HEK293 (cell line): ENCODE results near the gene FAM90A1.
"Not testable (repeated sequence)": the region's sequence is repeated elsewhere in the genome, so short reads cannot be mapped to it uniquely, and the experiment has no call there.

Experiments
- CTCF ChIA-PET: fragments of 350-600 bp; formaldehyde crosslinking; extraction: SDS; loops from one replicate; lab custom pipeline; 2021; ENCODE audit warnings: antibody characterized with exemption; lab: Yijun Ruan, JAX
- POLR2A ChIA-PET: fragments of 300-600 bp; formaldehyde crosslinking; extraction: SDS; loops from one replicate; lab custom pipeline; 2020; ENCODE audit warnings: antibody characterized with exemption, inconsistent platforms; lab: Yijun Ruan, JAX
- H3K27ac ChIP-seq: fragments of 200-500 bp; sonication (Bioruptor generic); 2 replicates; pipeline ENCODE4 v1.5.1; 2014; ENCODE audit warnings: low read depth, low read length, control low read depth, inconsistent platforms; ENCODE audit errors: extremely low read depth
- H3K36me3 ChIP-seq, 2 experiments: fragments of 200-500 bp in 1 of 2; sonication (Bioruptor generic) in 1 of 2; 1 replicate in 1 of 2; 2 replicates in 1 of 2; pipeline ENCODE4 v1.5.1; 2014 to 2017; ENCODE audit warnings: inconsistent platforms in 2 of 2, low read length in 2 of 2; ENCODE audit not compliant: control insufficient read depth in 2 of 2, insufficient read depth in 1 of 2
- H3K4me1 ChIP-seq: fragments of 200-500 bp; sonication (Bioruptor generic); 2 replicates; pipeline ENCODE4 v1.5.1; 2014; ENCODE audit warnings: mild to moderate bottlenecking, low read length, inconsistent platforms; ENCODE audit not compliant: control insufficient read depth, insufficient read depth
- H3K4me3 ChIP-seq: 2 replicates; pipeline ENCODE4 v1.5.1; 2011; ENCODE audit warnings: low read depth, mild to moderate bottlenecking, control low read depth, low read length, moderate library complexity
- H3K9me3 ChIP-seq: fragments of 200-500 bp; sonication (Bioruptor generic); 2 replicates; pipeline ENCODE4 v1.5.1; 2014; ENCODE audit warnings: low read depth, low read length, inconsistent platforms; ENCODE audit not compliant: control insufficient read depth, insufficient read depth
- ZIC2 ChIP-seq: fragments of 450-650 bp; formaldehyde crosslinking; IDR thresholded peaks from 2 replicates; pipeline ENCODE4 v1.5.1; 2016; ENCODE audit warnings: missing biosample characterization, missing genetic modification characterization
- ZNF660 ChIP-seq: fragments of 450-650 bp; IDR thresholded peaks from 2 replicates; pipeline ENCODE4 v1.5.1; 2018; ENCODE audit warnings: missing biosample characterization, mild to moderate bottlenecking, missing genetic modification characterization
- TF ChIP-seq, protein P1 (sequence below): fragments of 450-650 bp; formaldehyde crosslinking; IDR thresholded peaks from 2 replicates; pipeline ENCODE4 v1.5.1; 2016; ENCODE audit warnings: missing biosample characterization, missing genetic modification characterization, low read depth
- TF ChIP-seq, protein P2 (sequence below): fragments of 450-650 bp; formaldehyde crosslinking; IDR thresholded peaks from 2 replicates; pipeline ENCODE4 v1.5.1; 2016; ENCODE audit warnings: missing biosample characterization, missing genetic modification characterization

Gene FAM90A1

DNA sequence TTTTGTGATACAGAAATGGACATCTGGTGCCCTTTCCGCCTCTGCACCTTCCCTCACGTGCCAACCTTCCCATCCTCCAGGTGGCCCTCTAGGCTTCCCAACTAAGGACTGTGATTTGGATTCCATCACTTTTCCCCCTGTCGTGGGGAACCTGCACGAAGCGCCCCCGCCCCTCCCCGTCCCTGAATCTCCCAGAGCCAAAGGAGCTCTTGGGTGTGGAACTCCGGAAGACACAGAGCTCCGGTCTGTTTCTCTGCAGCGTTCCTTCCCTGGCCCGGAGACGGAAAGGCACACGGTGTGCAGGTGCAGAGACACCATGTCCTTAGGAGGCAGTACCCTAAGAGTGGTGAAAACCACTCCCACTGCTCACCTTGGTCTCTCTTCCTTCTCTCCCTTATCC is 3.8 kb downstream of the FAM90A1 start:
- POLR2A ChIA-PET, H3K4me3 ChIP-seq, H3K4me1 ChIP-seq, H3K27ac ChIP-seq, H3K9me3 ChIP-seq, H3K36me3 ChIP-seq: not testable (repeated sequence)
- CTCF ChIA-PET = interaction anchor here (2.4 kb wide), 1 partner anchor 8 kb away, joined by 7 read pairs; no protein-coding TSS in a partner anchor

DNA sequence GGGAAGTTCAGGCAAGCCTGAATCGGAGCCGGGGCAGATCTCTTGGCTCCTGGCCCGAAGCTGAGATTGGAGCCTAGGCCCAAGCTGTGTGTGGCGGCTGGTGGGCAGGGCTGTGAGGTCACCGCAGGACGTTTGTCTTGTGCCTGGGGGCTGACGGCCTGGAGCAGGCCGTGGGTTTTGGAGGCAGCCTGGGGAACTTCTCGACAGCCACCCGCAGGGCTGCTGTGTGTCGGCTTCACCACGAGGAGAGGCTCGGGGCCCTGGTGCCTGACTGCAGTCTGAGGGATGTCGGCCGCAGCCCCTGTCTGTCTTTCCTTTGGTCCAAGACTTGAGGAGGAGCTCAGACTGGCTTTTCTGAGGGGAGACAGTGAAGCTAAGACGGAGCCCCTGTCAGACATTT is 5.1 kb downstream of the FAM90A1 start:
- H3K9me3 ChIP-seq, H3K4me1 ChIP-seq, POLR2A ChIA-PET, H3K27ac ChIP-seq, H3K4me3 ChIP-seq, H3K36me3 ChIP-seq: not testable (repeated sequence)
- CTCF ChIA-PET = interaction anchor here (0.9 to 2.4 kb wide), 2 partner anchors 9 to 113 kb away, joined by 3 to 7 read pairs; no protein-coding TSS in a partner anchor

DNA sequence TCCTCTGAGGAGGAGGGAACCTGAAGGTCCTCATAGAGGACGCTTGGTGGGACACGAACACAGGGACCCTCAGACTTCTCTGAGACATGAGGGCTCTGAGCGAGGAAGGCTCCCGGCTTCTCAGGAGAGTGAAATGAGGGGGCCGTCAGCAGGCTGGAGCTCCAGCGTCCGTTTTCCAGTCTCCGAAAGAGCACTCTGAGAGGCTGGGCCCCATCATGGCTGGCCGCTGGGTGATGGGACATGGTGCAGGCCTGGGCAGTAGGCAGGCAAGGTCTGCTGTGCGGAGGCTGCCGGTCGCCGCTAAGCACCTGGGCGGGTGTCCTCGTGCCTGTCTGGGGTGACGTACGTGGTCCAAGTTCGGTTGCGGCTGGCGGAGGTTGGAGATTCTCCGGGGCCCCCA is 5.6 kb downstream of the FAM90A1 start:
- CTCF ChIA-PET = interaction anchor here (2.4 kb wide), 1 partner anchor 10 kb away, joined by 7 read pairs; no protein-coding TSS in a partner anchor

DNA sequence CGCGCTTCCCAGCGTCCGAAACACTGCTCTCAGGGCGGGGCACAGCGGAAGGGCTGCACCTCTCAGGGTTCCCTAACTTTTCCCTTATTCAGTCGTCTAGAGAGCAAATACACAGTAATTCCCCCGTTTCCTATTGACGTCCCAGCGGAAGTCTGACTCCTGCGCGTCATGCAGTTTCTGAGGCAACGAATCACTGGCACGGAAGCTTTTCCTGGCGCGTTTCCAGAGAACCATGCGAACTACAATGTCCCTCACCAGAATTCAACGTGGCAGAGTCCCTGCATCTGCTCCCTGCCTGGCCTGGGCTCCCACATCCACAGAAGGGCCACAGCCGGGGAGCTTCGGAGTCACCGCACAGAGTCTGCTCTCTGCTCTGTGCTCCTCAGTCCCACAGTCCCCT is 6.0 kb downstream of the FAM90A1 start:
- H3K4me3 ChIP-seq, H3K9me3 ChIP-seq, H3K4me1 ChIP-seq, H3K27ac ChIP-seq, H3K36me3 ChIP-seq, POLR2A ChIA-PET: not testable (repeated sequence)
- CTCF ChIA-PET = interaction anchor here (2.4 kb wide), 1 partner anchor 10 kb away, joined by 7 read pairs; no protein-coding TSS in a partner anchor

More for the DNA sequence above, 5.6 kb downstream of the FAM90A1 start:
- H3K4me3 ChIP-seq, H3K9me3 ChIP-seq, POLR2A ChIA-PET, H3K4me1 ChIP-seq, H3K36me3 ChIP-seq, H3K27ac ChIP-seq: not testable (repeated sequence)

DNA sequence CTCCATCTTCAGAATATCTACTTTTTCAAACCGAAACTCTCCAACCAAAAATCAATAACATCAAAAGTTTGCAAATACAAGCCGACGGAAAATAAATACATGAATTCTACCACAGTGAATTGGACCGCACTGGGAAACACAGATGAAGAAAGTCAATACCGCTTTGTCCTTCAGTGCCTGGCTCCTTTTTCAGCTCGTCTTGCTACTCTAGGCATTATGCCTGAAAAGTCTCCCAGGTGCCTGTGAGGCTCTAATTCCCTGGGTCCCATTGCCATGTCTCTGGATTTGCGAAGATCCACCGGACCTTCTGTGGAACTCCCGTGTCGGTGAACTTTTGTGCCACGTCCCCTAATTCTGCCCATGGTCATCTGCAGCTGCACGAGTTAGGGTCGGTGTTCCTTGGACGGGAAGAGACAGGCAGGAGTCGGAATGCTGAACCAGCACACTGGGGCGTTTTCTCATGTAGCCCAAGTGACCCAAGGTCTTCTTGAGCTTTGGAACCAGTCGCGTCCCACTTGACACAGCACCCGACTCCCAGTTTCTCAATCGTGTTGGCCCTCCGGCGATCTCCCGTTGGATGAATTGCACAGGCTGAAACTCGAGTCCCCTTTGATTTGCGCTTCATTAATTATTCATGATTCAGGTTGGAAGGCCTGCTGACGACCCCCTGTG is 8.6 kb downstream of the FAM90A1 start:
- H3K27ac ChIP-seq, H3K36me3 ChIP-seq, H3K9me3 ChIP-seq, H3K4me1 ChIP-seq, POLR2A ChIA-PET, H3K4me3 ChIP-seq: not testable (repeated sequence)
- CTCF ChIA-PET = interaction anchor here (1.2 kb wide), 2 partner anchors 55 to 110 kb away, joined by 3 to 5 read pairs; no protein-coding TSS in a partner anchor

DNA sequence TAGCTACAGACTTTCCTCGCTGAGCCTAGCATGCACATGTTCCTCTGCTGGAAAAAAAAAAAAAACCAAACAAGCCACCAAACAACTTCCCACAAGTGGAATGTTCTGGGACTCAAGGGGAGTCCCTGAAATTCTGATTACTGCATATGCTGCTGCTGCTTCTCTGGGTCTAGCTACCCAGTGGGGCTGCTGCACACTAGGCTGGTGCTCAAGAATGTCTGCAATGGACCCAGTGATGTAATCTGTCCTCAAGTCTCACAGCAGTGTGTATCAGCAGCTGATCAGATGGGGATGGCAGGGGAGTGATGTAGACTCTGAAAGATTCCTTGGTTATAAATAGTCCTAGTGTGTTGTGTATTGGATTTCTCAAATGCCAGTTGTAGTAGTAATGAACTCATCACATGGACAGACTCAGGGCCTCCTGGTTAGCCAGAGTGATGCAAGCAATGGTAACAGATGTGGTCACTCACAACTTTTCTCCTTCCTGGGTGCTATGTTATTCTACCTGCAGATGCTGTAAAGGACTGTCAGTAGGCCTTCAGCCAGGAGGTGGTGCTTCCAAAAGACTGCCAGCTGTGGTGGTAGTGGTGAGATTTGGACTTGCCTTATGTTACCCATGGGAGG is 29.6 kb downstream of the FAM90A1 start:
- CTCF ChIA-PET, H3K27ac ChIP-seq, H3K36me3 ChIP-seq, POLR2A ChIA-PET, H3K4me3 ChIP-seq, H3K4me1 ChIP-seq, H3K9me3 ChIP-seq: not testable (repeated sequence)
- TF ChIP-seq ZNF660 (tag by site-specific recombination) (0 out of 2 replicates have a peak, but pooled peaks have one; percentile 28), ZIC2 (tag by site-specific recombination) (peak; percentile 28; the same call in 1 of the 2 replicates)
- TF ChIP-seq, protein P1, sequence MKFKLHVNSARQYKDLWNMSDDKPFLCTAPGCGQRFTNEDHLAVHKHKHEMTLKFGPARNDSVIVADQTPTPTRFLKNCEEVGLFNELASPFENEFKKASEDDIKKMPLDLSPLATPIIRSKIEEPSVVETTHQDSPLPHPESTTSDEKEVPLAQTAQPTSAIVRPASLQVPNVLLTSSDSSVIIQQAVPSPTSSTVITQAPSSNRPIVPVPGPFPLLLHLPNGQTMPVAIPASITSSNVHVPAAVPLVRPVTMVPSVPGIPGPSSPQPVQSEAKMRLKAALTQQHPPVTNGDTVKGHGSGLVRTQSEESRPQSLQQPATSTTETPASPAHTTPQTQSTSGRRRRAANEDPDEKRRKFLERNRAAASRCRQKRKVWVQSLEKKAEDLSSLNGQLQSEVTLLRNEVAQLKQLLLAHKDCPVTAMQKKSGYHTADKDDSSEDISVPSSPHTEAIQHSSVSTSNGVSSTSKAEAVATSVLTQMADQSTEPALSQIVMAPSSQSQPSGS (tag by site-specific recombination) = 0 out of 2 replicates have a peak, but pooled peaks have one; percentile 18

DNA sequence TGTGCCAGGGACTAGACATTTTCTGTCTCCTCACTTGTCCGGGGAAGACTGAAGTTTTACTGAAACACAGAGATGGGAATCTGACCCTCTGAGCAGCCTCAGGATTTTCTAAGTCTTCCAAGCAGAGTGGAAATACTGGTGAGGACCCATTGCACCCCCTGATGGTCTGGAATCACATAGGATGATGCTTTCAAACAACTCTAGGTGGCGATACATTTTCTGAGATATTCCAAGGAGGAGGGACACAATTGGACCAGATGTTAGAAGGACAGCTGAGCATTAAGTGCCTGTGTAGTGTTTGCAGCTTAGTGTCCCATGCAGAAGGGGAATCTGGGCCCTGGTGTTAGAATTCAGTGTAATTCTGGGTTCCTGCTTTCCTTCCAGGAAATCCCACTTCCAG is 39.3 kb downstream of the FAM90A1 start:
- H3K4me3 ChIP-seq, CTCF ChIA-PET, H3K9me3 ChIP-seq, POLR2A ChIA-PET, H3K36me3 ChIP-seq, H3K4me1 ChIP-seq, H3K27ac ChIP-seq: not testable (repeated sequence)
- TF ChIP-seq, protein P2, sequence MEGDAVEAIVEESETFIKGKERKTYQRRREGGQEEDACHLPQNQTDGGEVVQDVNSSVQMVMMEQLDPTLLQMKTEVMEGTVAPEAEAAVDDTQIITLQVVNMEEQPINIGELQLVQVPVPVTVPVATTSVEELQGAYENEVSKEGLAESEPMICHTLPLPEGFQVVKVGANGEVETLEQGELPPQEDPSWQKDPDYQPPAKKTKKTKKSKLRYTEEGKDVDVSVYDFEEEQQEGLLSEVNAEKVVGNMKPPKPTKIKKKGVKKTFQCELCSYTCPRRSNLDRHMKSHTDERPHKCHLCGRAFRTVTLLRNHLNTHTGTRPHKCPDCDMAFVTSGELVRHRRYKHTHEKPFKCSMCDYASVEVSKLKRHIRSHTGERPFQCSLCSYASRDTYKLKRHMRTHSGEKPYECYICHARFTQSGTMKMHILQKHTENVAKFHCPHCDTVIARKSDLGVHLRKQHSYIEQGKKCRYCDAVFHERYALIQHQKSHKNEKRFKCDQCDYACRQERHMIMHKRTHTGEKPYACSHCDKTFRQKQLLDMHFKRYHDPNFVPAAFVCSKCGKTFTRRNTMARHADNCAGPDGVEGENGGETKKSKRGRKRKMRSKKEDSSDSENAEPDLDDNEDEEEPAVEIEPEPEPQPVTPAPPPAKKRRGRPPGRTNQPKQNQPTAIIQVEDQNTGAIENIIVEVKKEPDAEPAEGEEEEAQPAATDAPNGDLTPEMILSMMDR (tag by site-specific recombination) = peak; percentile 37

DNA sequence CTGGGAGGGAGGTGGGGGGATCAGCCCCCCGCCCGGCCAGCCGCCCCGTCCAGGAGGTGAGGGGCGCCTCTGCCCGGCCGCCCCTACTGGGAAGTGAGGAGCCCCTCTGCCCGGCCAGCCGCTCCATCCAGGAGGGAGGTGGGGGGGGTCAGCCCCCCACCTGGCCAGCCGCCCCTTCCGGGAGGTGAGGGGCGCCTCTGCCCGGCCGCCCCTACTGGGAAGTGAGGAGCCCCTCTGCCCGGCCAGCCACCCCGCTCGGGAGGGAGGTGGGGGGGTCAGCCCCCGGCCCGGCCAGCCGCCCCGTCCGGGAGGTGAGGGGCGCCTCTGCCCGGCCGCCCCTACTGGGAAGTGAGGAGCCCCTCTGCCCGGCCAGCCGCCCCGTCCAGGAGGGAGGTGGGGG is 43.2 kb downstream of the FAM90A1 start:
- H3K36me3 ChIP-seq, H3K27ac ChIP-seq, POLR2A ChIA-PET, H3K9me3 ChIP-seq, CTCF ChIA-PET, H3K4me3 ChIP-seq, H3K4me1 ChIP-seq: not testable (repeated sequence)

DNA sequence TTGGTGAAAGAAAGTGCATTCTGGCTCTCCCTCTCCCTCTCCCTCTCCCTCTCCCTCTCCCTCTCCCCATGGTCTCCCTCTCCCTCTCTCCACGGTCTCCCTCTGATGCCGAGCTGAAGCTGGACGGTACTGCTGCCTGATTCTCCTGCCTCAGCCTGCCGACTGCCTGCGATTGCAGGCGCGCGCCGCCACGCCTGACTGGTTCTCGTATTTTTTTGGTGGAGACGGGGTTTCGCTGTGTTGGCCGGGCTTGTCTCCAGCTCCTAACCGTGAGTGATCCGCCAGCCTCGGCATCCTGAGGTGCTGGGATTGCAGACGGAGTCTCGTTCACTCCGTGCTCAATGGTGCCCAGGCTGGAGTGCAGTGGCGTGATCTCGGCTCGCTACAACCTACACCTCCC is 44.1 kb downstream of the FAM90A1 start:
- H3K9me3 ChIP-seq, H3K36me3 ChIP-seq, CTCF ChIA-PET, H3K4me3 ChIP-seq, POLR2A ChIA-PET, H3K27ac ChIP-seq, H3K4me1 ChIP-seq: not testable (repeated sequence)
